H4 (cell line): Measurements from ENCODE around the gene KLK2. TPM values are rescaled to one million over a fixed set of nuclear protein-coding genes. Genes with fewer than 3 reads are reported as not detected.

Source experiments
- DNase-seq: peaks from one replicate; pipeline ENCODE4 v3.0.0-alpha.2; 2015; ENCODE audit warnings: low spot score
- total RNA-seq: library from RNA; depleted of rRNA; stranded (reverse); fragments of >200 nt; shearing (Covaris generic); gene quantifications from 2 replicates; pipeline ENCODE4 v1.2.3, GENCODE V29; 2014; rRNA removed

KLK2 gene
- total RNA-seq, 1 experiment from 2014 or later = not detected

- peak; percentile 84 for DNase-seq
Observed at GRCh38 chr19:50922317-50922853, 49.1 kb downstream of the KLK2 start.

DNA sequence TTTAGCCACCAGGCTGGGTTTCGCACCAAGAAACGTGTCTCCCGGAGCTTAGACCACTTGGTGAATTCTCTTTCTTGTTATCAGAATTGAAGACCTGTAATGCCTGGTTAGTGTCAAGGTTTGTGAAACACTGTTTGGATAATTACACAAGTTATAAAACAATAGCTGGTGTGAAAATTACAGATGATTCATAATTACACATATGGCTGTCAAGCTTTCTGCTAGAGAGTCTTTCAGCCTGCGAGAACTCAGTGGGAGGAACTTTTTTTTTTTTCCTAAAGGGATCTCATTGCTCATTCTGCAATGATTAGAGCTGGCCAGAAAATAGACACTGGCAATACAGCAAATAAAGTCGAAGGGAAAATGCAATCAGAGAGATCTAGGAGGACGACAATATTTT is 51.3 kb downstream of the KLK2 start:
- no peak for DNase-seq

DNA sequence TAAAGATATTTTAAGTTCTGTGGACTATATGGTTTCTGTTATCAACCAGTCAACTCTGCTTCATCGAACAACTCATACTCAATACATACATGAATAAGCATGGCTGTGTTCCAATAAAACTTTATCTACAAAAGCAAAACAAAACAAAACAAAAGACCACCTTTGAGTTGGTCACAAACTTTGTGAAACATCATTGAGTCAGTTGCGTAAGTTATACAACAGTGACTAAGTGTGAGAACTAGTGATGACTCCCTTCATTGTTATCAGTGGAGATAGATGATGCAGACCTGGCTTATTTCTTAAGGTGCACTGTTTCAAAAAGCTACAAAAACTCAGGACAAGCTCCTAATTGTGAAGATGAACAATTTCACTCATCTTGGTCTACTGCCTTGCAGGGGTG is 52.5 kb downstream of the KLK2 start:
- DNase-seq = no peak

- no peak for DNase-seq
Observed at GRCh38 chr19:50926144-50926543, 52.9 kb downstream of the KLK2 start.

- DNase-seq = no peak
Observed at GRCh38 chr19:50928831-50929230, 55.6 kb downstream of the KLK2 start.

Other genes with a start within 250 kb of the KLK2 start
- gene SYT3, start 233.6 kb upstream of the KLK2 start, total RNA-seq = 1.9 and 4.5 TPM in 2 replicates
- gene C19orf81, start 224.0 kb upstream of the KLK2 start, total RNA-seq = 5.0 and 5.3 TPM in 2 replicates
- 0.68 and 2.2 TPM in 2 replicates for gene SHANK1, start 153.6 kb upstream of the KLK2 start, total RNA-seq
- gene CLEC11A, start 150.1 kb upstream of the KLK2 start, total RNA-seq = 0.45 and 4.6 TPM in 2 replicates
- not detected in 2 replicates for gene GPR32, start 103.0 kb upstream of the KLK2 start, total RNA-seq
- not detected in 2 replicates for gene ACP4, start 83.0 kb upstream of the KLK2 start, total RNA-seq
- not detected in 2 replicates for gene KLK1, start 49.7 kb upstream of the KLK2 start, total RNA-seq
- not detected in 2 replicates for gene KLK15, start 39.9 kb upstream of the KLK2 start, total RNA-seq
- not detected in 2 replicates for gene KLK3, start 18.5 kb upstream of the KLK2 start, total RNA-seq
- gene KLK4, start 38.0 kb downstream of the KLK2 start, total RNA-seq = not detected in 2 replicates
- gene KLK5, start 79.6 kb downstream of the KLK2 start, total RNA-seq = 0.64 TPM in 1 of 2 replicates, not detected in the other
- not detected in 2 replicates for gene KLK6, start 96.2 kb downstream of the KLK2 start, total RNA-seq
- not detected in 2 replicates for gene KLK7, start 110.5 kb downstream of the KLK2 start, total RNA-seq
- gene KLK8, start 128.2 kb downstream of the KLK2 start, total RNA-seq = not detected in 2 replicates
- not detected in 2 replicates for gene KLK10, start 146.3 kb downstream of the KLK2 start, total RNA-seq
- not detected in 2 replicates for gene KLK11, start 153.2 kb downstream of the KLK2 start, total RNA-seq
- gene KLK12, start 161.6 kb downstream of the KLK2 start, total RNA-seq = not detected in 2 replicates
- gene KLK13, start 191.7 kb downstream of the KLK2 start, total RNA-seq = not detected in 2 replicates
- gene KLK14, start 209.4 kb downstream of the KLK2 start, total RNA-seq = not detected in 2 replicates
- 2.8 and 6.0 TPM in 2 replicates for gene CTU1, start 235.0 kb downstream of the KLK2 start, total RNA-seq